Calu3 (cell line): Measurements from ENCODE around the gene BACH1. TPM values are rescaled to one million over a fixed set of nuclear protein-coding genes. Genes with fewer than 3 reads are reported as not detected.

Source experiments
- BruUV-seq: library from RNA; stranded (reverse); fragments of 400-500 nt; replicated peaks from 2 replicates; lab custom pipeline; 2021; lab: Mats Ljungman, UMichigan
- CTCF ChIA-PET: fragments of 300-600 bp; sonication (Branson Sonifier 250); formaldehyde crosslinking; loops from one replicate; lab custom pipeline; 2022; ENCODE audit warnings: antibody characterized with exemption; lab: Charles Lee
- DNase-seq: peaks from one replicate; pipeline ENCODE4 v3.0.0; 2022
- H3K27ac Mint-ChIP-seq: one replicate; pipeline ENCODE4 v1.8.0; 2022; ENCODE audit warnings: mixed read lengths; ENCODE audit not compliant: unreplicated experiment
- H3K27me3 Mint-ChIP-seq: one replicate; pipeline ENCODE4 v1.8.0; 2022; ENCODE audit warnings: mixed read lengths; ENCODE audit not compliant: unreplicated experiment
- H3K36me3 Mint-ChIP-seq: one replicate; pipeline ENCODE4 v1.8.0; 2022; ENCODE audit warnings: mild to moderate bottlenecking, moderate library complexity, mixed read lengths; ENCODE audit not compliant: insufficient read depth, unreplicated experiment
- H3K4me1 Mint-ChIP-seq: one replicate; pipeline ENCODE4 v1.8.0; 2022; ENCODE audit warnings: mild to moderate bottlenecking, low read depth, mixed read lengths; ENCODE audit not compliant: unreplicated experiment
- H3K4me3 Mint-ChIP-seq: one replicate; pipeline ENCODE4 v1.8.0; 2022; ENCODE audit warnings: mild to moderate bottlenecking, low read depth, moderate library complexity, mixed read lengths; ENCODE audit not compliant: unreplicated experiment
- H3K9me3 Mint-ChIP-seq: one replicate; pipeline ENCODE4 v1.8.0; 2022; ENCODE audit warnings: low read depth, mixed read lengths; ENCODE audit not compliant: unreplicated experiment
- CTCF ChIP-seq: fragments of 200-600 bp; IDR thresholded peaks from one replicate; pipeline ENCODE4 v1.8.0; 2022; ENCODE audit warnings: antibody characterized with exemption; ENCODE audit not compliant: unreplicated experiment
- intact Hi-C: fragments of 100-400 bp; cut with micrococcal nuclease; formaldehyde crosslinking; loops from one replicate; pipeline ENCODE4 v1.10.0; 2022; ENCODE audit not compliant: unreplicated experiment
- total RNA-seq: library from RNA; stranded (reverse); gene quantifications from 2 replicates; pipeline ENCODE4 v1.2.3, GENCODE V29; 2022

Gene BACH1
- total RNA-seq, 1 experiment from 2014 or later: 80.2 TPM

GRCh38 chr21:29371464-29371863 lies 72.7 kb downstream of the BACH1 start:
- intact Hi-C loops: loop anchor here (10.0 kb wide), 1 partner anchor 207 kb away; no protein-coding TSS in a partner anchor
- no peak for DNase-seq
- no peaks in the 10 kb centered on the region for H3K27me3 Mint-ChIP-seq

GRCh38 chr21:29372063-29372802 lies 73.5 kb downstream of the BACH1 start:
- H3K9me3 Mint-ChIP-seq: no peaks in the 10 kb centered on the region
- TF ChIP-seq CTCF: no peak
- no peaks in the 10 kb centered on the region for H3K4me1 Mint-ChIP-seq
- H3K27me3 Mint-ChIP-seq: no peaks in the 10 kb centered on the region
- intact Hi-C loops: loop anchor here (1.0 to 10.0 kb wide), 2 partner anchors 207 to 282 kb away; no protein-coding TSS in a partner anchor
- CTCF ChIA-PET: interaction anchor here (1.6 kb wide), 1 partner anchor 208 kb away, joined by 5 read pairs; no protein-coding TSS in a partner anchor
- no TSS peak for BruUV-seq
- no peak overlapping the region for H3K4me3 Mint-ChIP-seq
- no peaks in the 10 kb centered on the region for H3K36me3 Mint-ChIP-seq
- peak; percentile 57 for DNase-seq
- H3K27ac Mint-ChIP-seq: no peak overlapping the region

More at GRCh38 chr21:29371464-29371863, 72.7 kb downstream of the BACH1 start:
- no peak for TF ChIP-seq CTCF
- no peaks in the 10 kb centered on the region for H3K4me1 Mint-ChIP-seq
- no peak overlapping the region for H3K27ac Mint-ChIP-seq
- BruUV-seq: no TSS peak
- no peaks in the 10 kb centered on the region for H3K9me3 Mint-ChIP-seq
- H3K36me3 Mint-ChIP-seq: no peaks in the 10 kb centered on the region
- CTCF ChIA-PET: interaction anchor here (1.6 kb wide), 1 partner anchor 207 kb away, joined by 5 read pairs; no protein-coding TSS in a partner anchor
- no peak overlapping the region for H3K4me3 Mint-ChIP-seq

GRCh38 chr21:29374481-29374880 lies 75.8 kb downstream of the BACH1 start:
- Mint-ChIP-seq H3K27ac (no peak overlapping the region), H3K9me3 (no peaks in the 10 kb centered on the region), H3K4me1 (no peaks in the 10 kb centered on the region), H3K27me3 (no peaks in the 10 kb centered on the region), H3K4me3 (no peak overlapping the region), H3K36me3 (peaks cover 5% of the 10 kb centered on the region)
- intact Hi-C loops: loop anchor here (10.0 kb wide), 1 partner anchor 210 kb away; no protein-coding TSS in a partner anchor
- CTCF ChIA-PET: no interaction called here
- DNase-seq: no peak
- no TSS peak for BruUV-seq
- no peak for TF ChIP-seq CTCF

- peaks cover 3% of the 10 kb centered on the region for H3K4me1 Mint-ChIP-seq
- no TSS peak for BruUV-seq
- H3K27ac Mint-ChIP-seq: no peak overlapping the region
- CTCF ChIA-PET: interaction anchor here (0.7 kb wide), 1 partner anchor 261 kb away, joined by 3 read pairs; no protein-coding TSS in a partner anchor
- DNase-seq: peak; percentile 32
- intact Hi-C loops: loop anchor here (10.0 kb wide), 1 partner anchor 212 kb away; no protein-coding TSS in a partner anchor
- TF ChIP-seq CTCF: peak; percentile 36
- no peak overlapping the region for H3K4me3 Mint-ChIP-seq
- peaks cover 5% of the 10 kb centered on the region for H3K36me3 Mint-ChIP-seq
- H3K27me3 Mint-ChIP-seq: no peaks in the 10 kb centered on the region
- no peaks in the 10 kb centered on the region for H3K9me3 Mint-ChIP-seq
These were observed 77.8 kb downstream of the BACH1 start for GRCh38 chr21:29376556-29376955.
